Cardiac muscle cell (in vitro differentiated cells and primary cell): ENCODE results near the gene FBXO8. TPM values are rescaled to one million over a fixed set of nuclear protein-coding genes. Genes with fewer than 3 reads are reported as not detected.

Experiments used
- DNase-seq, 2 donors: peaks; one replicate each; pipeline versions ENCODE4 v3.0.0 to v3.0.0-alpha.2; 2010 to 2017; ENCODE audit warnings: low read depth in 1 of 2, low spot score in 1 of 2
- H3K27ac ChIP-seq: fragments of 200-600 bp; sonication (generic); 2 replicates; pipeline ENCODE4 v1.5.1; 2016
- H3K27me3 ChIP-seq: fragments of 200-600 bp; sonication (generic); 2 replicates; pipeline ENCODE4 v1.6.0; 2016; ENCODE audit warnings: control low read depth
- H3K36me3 ChIP-seq: fragments of 200-600 bp; sonication (generic); 2 replicates; pipeline ENCODE4 v1.5.1; 2016; ENCODE audit warnings: control low read depth
- H3K4me1 ChIP-seq: fragments of 200-600 bp; sonication (generic); 2 replicates; pipeline ENCODE4 v1.8.1; 2017; ENCODE audit warnings: low read depth, mild to moderate bottlenecking, mixed run types
- H3K4me3 ChIP-seq: fragments of 200-600 bp; sonication (generic); 2 replicates; pipeline ENCODE4 v1.5.1; 2016; ENCODE audit warnings: mild to moderate bottlenecking
- H3K9me3 ChIP-seq: fragments of 200-600 bp; sonication (generic); 2 replicates; pipeline ENCODE4 v1.5.1; 2017; ENCODE audit warnings: low read depth, mild to moderate bottlenecking, control low read depth
- CTCF ChIP-seq: IDR thresholded peaks from 2 replicates; pipeline ENCODE4 v1.5.1; 2012; ENCODE audit warnings: low read depth, mild to moderate bottlenecking, low read length
- polyA plus RNA-seq: library from polyadenylated mRNA; unstranded; fragments of >200 nt; fragmentation: Nextera tagmentation; extraction: Ambion mirVana; gene quantifications from 2 replicates; pipeline ENCODE4 v1.2.1, GENCODE V29; 2016
- total RNA-seq: library from RNA; depleted of rRNA; stranded (reverse); fragments of >200 nt; gene quantifications from 2 replicates; pipeline ENCODE4 v1.2.3, GENCODE V29; 2016

FBXO8 gene
- total and polyA plus RNA-seq, 2 experiments from 2014 or later: 17.5 to 23.5 TPM

GRCh38 chr4:174215961-174216680 is 67.3 kb downstream of the FBXO8 start:
- H3K36me3 ChIP-seq: no peaks in the 10 kb centered on the region
- peak in 1 of 2 donors; percentile 67 for DNase-seq
- peaks cover 90% of the 10 kb centered on the region for H3K27me3 ChIP-seq
- H3K4me3 ChIP-seq: no peak overlapping the region
- peaks cover 11% of the 10 kb centered on the region for H3K4me1 ChIP-seq
- TF ChIP-seq CTCF: no peak
- no peak overlapping the region for H3K27ac ChIP-seq
- no peaks in the 10 kb centered on the region for H3K9me3 ChIP-seq

DNA sequence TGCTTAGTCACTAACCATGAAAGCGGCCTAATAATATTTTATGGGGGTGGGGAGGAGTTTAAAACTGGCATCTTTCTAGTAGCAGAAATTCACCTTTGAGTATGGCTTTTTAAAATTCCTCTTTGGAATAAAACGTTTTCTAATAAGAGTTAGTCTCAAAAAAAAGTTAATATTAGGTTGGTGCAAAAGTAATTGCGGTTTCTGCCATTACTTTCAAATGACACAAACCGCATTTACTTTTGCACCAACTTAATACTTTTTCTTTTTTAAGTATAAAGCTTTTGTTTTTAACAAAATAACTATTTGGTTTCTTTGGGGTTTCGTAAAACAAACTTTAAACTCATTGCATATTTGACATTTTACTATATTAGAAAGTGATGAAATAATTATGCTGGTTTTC is 68.4 kb downstream of the FBXO8 start:
- H3K36me3 ChIP-seq: no peaks in the 10 kb centered on the region
- DNase-seq: no peak
- no peak for TF ChIP-seq CTCF
- peaks cover 94% of the 10 kb centered on the region for H3K27me3 ChIP-seq
- H3K27ac ChIP-seq: no peak overlapping the region
- H3K9me3 ChIP-seq: no peaks in the 10 kb centered on the region
- H3K4me3 ChIP-seq: no peak overlapping the region
- peaks cover 11% of the 10 kb centered on the region for H3K4me1 ChIP-seq

DNA sequence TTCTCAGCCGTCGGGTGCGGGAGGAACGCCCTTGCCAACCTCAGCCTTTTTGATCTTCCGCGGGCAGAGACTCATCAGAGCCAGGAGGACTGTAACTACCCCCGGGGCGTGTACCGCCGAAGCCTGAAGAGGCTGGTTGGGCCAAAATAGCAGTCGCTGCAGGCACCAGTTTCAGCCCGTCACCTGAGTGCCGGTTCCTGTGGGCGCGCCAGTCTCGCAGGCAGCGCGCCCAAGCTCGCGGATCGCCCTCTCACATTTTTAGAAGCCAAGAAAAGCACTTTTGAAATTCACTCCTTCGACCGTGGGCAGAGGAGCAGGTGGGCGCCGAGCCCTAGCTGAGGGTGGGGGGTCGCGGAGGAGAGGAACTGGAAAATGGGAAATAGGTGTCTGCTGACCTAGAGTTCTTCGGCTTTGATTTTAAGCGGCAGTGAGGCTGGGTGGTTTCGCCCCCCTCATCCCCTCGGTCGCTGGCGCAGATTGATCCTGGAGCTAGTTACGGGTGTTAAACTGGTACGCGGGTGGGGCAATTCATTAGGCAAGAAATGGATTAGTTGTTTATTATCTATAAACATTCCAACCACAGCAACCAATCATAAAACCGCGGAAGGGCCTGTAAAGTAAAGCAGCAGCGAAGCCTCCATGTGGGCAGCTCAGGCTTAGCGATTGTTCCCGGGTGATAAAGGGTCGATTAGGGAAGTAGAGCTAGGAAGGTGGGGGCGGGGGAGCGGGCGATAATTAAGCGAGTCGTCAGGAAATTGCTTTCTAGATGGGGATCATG is 69.2 kb downstream of the FBXO8 start:
- no peaks in the 10 kb centered on the region for H3K9me3 ChIP-seq
- DNase-seq: no peak
- no peak overlapping the region for H3K27ac ChIP-seq
- H3K36me3 ChIP-seq: no peaks in the 10 kb centered on the region
- peaks cover 86% of the 10 kb centered on the region for H3K27me3 ChIP-seq
- H3K4me1 ChIP-seq: peaks cover 11% of the 10 kb centered on the region
- TF ChIP-seq CTCF: no peak
- peak overlapping the region; percentile 18 for H3K4me3 ChIP-seq

GRCh38 chr4:174213731-174214100 is 69.8 kb downstream of the FBXO8 start:
- H3K9me3 ChIP-seq: no peaks in the 10 kb centered on the region
- H3K36me3 ChIP-seq: no peaks in the 10 kb centered on the region
- H3K27me3 ChIP-seq: peaks cover 80% of the 10 kb centered on the region
- H3K4me3 ChIP-seq: peak overlapping the region; percentile 18
- peaks cover 11% of the 10 kb centered on the region for H3K4me1 ChIP-seq
- DNase-seq: peak in 1 of 2 donors; percentile 41
- TF ChIP-seq CTCF: no peak
- H3K27ac ChIP-seq: no peak overlapping the region

GRCh38 chr4:174212061-174212460 is 71.4 kb downstream of the FBXO8 start:
- no peak overlapping the region for H3K27ac ChIP-seq
- H3K9me3 ChIP-seq: no peaks in the 10 kb centered on the region
- no peak for DNase-seq
- peaks cover 7% of the 10 kb centered on the region for H3K4me1 ChIP-seq
- peak overlapping the region; percentile 14 for H3K4me3 ChIP-seq
- H3K27me3 ChIP-seq: peaks cover 74% of the 10 kb centered on the region
- TF ChIP-seq CTCF: no peak
- H3K36me3 ChIP-seq: no peaks in the 10 kb centered on the region
